Progenitor cell of endocrine pancreas (in vitro differentiated cells): ENCODE results near the gene GULP1. TPM values are rescaled to one million over a fixed set of nuclear protein-coding genes. Genes with fewer than 3 reads are reported as not detected.

Source experiments
- DNase-seq: peaks from one replicate; pipeline ENCODE4 v3.0.0; 2021; ENCODE audit warnings: low spot score; ENCODE audit not compliant: unreplicated experiment
- H3K27ac Mint-ChIP-seq: 2 replicates; pipeline ENCODE4 v1.8.0; 2021; ENCODE audit warnings: mild to moderate bottlenecking, moderate library complexity, mixed read lengths
- H3K27me3 Mint-ChIP-seq: 2 replicates; pipeline ENCODE4 v1.8.0; 2021; ENCODE audit warnings: mixed read lengths
- H3K36me3 Mint-ChIP-seq: 2 replicates; pipeline ENCODE4 v1.8.0; 2022; ENCODE audit warnings: mixed read lengths; ENCODE audit not compliant: insufficient read depth
- H3K4me1 Mint-ChIP-seq: 2 replicates; pipeline ENCODE4 v1.8.0; 2021; ENCODE audit warnings: low read depth, mixed read lengths
- H3K4me3 Mint-ChIP-seq: 2 replicates; pipeline ENCODE4 v1.8.0; 2021; ENCODE audit warnings: low read depth, mild to moderate bottlenecking, moderate library complexity, mixed read lengths
- H3K9me3 Mint-ChIP-seq: 2 replicates; pipeline ENCODE4 v1.8.0; 2021; ENCODE audit warnings: low read depth, mixed read lengths
- total RNA-seq: library from RNA; stranded (reverse); gene quantifications from 2 replicates; pipeline ENCODE4 v1.2.1, GENCODE V29; 2021
- TF ChIP-seq, protein P1 (sequence below): fragments of 200-600 bp; sonication (generic); IDR thresholded peaks from one replicate; pipeline ENCODE4 v1.5.0; 2021; ENCODE audit warnings: antibody characterized with exemption, mild to moderate bottlenecking; ENCODE audit not compliant: unreplicated experiment

The GULP1 gene
- total RNA-seq, 1 donor from 2014 or later = 39.4 TPM

DNA sequence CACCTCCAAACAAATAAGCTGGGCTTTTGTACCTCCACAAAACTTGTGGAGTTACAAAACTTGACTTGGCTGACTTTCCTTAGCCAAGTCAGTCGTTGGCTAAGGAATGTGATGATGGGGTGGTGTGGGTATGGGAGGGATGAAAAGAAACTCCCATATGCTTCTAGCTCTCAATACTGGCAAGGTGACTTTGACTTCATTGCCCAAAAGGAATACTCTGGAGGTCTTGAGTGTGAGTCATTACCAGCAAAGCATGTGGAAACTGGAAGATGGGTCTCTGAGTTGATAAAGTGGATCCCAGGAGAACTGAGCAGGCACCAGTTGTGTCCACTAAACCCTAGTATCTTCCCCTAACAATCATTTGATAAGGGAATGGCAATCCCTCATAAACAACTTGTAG lies 226.7 kb downstream of the GULP1 start:
- H3K4me1 Mint-ChIP-seq = no peaks in the 10 kb centered on the region
- no peak for DNase-seq
- H3K27me3 Mint-ChIP-seq = no peaks in the 10 kb centered on the region
- no peak overlapping the region for H3K27ac Mint-ChIP-seq
- no peaks in the 10 kb centered on the region for H3K9me3 Mint-ChIP-seq
- H3K4me3 Mint-ChIP-seq = no peak overlapping the region
- TF ChIP-seq, protein P1, sequence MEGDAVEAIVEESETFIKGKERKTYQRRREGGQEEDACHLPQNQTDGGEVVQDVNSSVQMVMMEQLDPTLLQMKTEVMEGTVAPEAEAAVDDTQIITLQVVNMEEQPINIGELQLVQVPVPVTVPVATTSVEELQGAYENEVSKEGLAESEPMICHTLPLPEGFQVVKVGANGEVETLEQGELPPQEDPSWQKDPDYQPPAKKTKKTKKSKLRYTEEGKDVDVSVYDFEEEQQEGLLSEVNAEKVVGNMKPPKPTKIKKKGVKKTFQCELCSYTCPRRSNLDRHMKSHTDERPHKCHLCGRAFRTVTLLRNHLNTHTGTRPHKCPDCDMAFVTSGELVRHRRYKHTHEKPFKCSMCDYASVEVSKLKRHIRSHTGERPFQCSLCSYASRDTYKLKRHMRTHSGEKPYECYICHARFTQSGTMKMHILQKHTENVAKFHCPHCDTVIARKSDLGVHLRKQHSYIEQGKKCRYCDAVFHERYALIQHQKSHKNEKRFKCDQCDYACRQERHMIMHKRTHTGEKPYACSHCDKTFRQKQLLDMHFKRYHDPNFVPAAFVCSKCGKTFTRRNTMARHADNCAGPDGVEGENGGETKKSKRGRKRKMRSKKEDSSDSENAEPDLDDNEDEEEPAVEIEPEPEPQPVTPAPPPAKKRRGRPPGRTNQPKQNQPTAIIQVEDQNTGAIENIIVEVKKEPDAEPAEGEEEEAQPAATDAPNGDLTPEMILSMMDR = no peak
- no peaks in the 10 kb centered on the region for H3K36me3 Mint-ChIP-seq

DNA sequence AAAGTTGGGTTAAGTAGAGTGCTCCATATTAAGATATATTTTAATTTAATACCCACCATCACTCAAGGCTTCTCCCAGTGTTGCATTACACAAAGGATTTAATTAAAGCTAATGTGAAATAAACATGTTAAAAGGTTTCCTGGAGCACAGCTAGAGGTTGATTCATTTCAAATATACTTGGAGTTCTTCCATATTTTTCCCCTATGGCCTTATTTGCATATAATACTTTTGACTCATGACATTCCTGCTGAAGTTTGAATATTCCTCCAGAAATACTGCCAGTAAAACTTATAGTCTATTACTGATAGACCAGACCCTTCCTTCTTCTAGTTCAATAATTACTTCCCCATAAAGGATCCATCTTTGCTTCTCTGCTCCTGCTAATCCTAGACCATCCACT lies 227.5 kb downstream of the GULP1 start:
- no peak for DNase-seq
- Mint-ChIP-seq H3K9me3 (no peaks in the 10 kb centered on the region), H3K4me3 (no peak overlapping the region), H3K36me3 (no peaks in the 10 kb centered on the region), H3K27ac (no peak overlapping the region), H3K27me3 (no peaks in the 10 kb centered on the region), H3K4me1 (no peaks in the 10 kb centered on the region)
- TF ChIP-seq, protein P1 = no peak

DNA sequence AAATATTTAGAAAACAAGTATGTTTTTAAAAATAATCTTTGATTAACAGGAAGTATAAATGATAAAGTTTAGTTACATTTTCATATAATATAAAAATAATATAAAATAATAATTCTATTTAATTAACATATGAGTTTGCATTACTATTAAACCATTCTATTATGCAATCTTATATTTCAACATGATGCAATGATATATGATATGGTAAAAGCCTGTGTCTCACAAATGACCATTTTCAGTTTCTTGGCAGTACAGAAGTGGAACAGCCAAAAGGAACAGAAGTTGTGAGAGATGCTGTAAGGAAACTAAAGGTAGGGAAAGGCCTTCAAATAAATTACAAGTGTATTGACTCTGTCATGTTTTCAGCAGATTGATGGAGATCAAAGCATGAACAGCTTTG lies 230.8 kb downstream of the GULP1 start:
- peaks cover 4% of the 10 kb centered on the region for H3K4me1 Mint-ChIP-seq
- no peaks in the 10 kb centered on the region for H3K27me3 Mint-ChIP-seq
- no peaks in the 10 kb centered on the region for H3K9me3 Mint-ChIP-seq
- no peaks in the 10 kb centered on the region for H3K36me3 Mint-ChIP-seq
- TF ChIP-seq, protein P1 = no peak
- no peak for DNase-seq
- no peak overlapping the region for H3K27ac Mint-ChIP-seq
- no peak overlapping the region for H3K4me3 Mint-ChIP-seq

DNA sequence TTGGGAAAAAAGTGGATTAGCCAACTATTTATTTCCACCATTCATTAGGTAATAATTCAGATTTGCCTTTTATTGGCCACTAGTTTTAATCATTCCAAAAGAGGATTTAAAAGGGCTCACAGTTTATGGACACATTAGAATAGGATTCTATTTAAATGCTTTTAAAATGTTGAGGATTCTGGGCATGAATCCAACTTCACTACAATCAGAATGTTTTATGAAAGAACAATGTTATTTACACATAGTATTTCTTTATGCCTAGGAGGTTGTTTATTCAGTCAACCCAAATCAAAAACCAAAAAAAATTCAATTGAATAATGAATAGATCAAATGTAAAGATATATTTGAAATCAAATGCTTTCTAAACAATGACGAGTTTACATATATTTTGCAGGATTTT lies 232.2 kb downstream of the GULP1 start:
- DNase-seq = no peak
- H3K4me1 Mint-ChIP-seq = peaks cover 4% of the 10 kb centered on the region
- H3K27me3 Mint-ChIP-seq = no peaks in the 10 kb centered on the region
- no peaks in the 10 kb centered on the region for H3K9me3 Mint-ChIP-seq
- H3K27ac Mint-ChIP-seq = no peak overlapping the region
- no peaks in the 10 kb centered on the region for H3K36me3 Mint-ChIP-seq
- TF ChIP-seq, protein P1 = no peak
- no peak overlapping the region for H3K4me3 Mint-ChIP-seq

DNA sequence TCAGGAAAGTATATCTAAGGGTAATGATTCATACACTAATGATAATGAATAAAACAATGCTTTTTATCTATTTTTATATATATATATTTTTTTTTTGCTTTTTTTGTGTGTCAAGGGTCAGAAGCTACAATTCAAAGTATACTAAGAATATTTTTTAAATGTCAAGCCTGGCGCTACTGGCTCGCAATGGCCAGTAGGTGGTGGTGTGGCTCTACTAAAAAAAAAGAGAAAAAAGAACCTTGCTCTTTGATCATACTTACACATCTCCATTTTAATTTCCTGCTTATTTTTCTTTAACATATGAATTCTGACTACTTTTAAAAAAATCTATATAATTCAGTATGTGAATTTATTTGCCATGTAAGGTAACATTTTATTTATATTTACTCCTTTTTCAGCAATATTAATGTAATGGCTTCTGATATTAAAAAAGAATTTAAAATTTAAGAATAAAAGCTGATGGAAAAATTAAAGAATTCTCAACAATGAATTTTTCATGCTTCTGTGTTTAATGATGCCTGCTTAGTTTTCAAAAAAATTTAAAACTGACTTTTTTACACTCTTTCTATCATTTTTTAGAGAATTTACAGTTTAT lies 232.9 kb downstream of the GULP1 start:
- TF ChIP-seq, protein P1 = peak; percentile 94
- Mint-ChIP-seq H3K9me3 (no peaks in the 10 kb centered on the region), H3K4me3 (no peak overlapping the region), H3K27ac (no peak overlapping the region), H3K4me1 (peaks cover 4% of the 10 kb centered on the region), H3K36me3 (peaks cover 1% of the 10 kb centered on the region), H3K27me3 (no peaks in the 10 kb centered on the region)
- DNase-seq = no peak
